DMS114 treated with DMSO at 0.1 percent for 48 hours (cell line): ENCODE measurements around the gene CETN3.

Source experiments
- DNase-seq: peaks from one replicate; lab custom pipeline; 2025; ENCODE audit not compliant: unreplicated experiment; lab: John Stamatoyannopoulos, UW

Gene CETN3

DNA sequence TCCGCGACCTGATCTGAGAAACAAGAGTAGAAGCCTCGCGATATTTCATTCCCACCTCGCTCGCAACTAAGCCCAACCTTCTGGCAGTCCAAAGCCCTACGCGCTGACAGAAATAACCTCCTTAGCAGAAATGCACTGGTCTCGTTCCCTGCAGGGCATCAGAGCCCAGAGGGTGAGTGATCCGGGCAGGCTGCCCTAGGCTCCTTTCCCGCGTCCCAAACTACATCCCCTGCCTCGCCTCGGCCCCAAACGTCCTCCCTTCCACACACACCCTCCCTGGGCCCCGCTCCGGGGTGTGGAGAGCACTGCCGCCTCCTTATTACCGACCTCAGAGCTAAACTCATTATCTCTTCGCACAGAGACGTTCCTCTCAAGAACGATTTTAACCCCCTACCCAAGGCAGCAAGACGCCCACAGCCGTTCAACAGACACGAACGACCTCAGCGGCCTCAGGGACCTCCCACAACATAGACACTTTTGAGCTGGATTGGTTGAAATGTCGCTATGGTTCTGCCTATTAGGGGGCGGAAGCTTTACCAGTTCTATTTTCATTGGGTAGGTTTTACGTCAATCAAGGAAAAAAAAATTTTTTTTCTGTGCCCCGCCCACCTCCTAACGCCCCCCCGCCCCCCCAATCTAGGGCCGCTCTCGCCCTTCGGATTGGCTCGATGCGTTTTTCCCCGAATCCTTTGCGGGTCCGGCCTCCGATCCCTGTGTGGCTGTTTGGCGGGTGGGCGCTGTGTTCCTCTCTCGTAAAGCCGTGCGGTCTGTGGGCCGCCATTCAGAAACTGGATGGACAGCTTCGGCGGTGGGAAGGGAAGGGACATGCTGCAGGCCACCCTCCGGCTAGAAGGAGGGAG, at the start of gene CETN3:
TSS of gene CETN3 (minus strand) at position 439 of the 860 bp plus-strand sequence. CDS start at position 344, 95 bp downstream.
- peak; percentile 98 for DNase-seq

DNA sequence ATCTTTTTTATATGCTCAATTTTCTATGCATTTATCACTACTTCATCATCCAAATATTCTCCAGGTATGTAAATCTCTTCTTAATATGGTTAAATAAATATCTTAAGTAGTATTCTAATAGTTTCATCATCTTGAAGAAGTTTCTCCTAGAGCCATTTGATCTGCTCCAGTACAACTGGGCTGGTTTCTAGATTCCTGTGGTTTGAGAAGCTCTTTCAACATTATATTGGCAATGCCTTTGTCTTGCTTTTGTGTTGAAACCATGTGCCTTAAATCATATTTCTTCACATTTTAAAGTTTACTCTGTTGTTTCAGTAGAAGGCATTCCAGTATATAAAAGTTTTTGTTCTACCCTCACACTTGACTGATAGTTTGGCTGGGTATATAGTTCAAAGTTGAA, 37.4 kb upstream of the CETN3 start:
- DNase-seq: no peak

DNA sequence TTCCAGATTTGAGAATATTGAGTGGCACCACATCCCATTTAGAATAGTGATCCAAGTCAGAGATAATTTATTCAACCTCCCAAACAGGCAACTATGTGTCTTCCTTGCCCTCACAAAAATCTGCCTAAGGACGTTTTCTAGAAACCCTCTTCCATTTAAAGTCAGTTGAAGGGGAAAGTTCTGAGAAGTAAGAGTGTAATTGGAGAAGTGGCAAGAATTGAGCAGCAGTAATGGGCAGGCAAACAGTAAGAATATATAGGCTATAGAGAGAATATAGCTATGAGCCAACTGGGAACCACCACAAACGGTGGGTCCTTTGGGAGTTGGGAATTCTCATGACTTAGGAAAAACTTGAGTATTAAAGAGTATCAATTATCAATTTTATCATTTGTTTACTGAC, 31.1 kb upstream of the CETN3 start:
- no peak for DNase-seq

DNA sequence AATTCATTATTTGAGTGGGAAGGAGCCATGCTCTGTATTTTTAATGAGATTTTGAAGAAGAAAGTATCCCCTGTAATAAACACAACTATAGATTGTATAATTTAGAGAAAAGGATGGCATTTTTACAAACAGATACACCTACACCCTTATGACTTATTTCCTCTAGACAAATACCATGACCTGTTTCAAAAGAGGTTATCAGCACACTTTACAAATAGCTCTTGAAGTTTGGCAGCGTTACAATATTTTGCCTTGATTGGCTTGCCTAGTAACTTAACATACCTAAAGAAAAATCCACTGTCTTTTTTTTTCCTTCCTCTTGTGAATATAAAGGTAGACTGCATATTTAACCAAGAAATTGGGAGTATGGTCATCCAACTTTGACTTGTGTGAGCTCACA, 28.5 kb upstream of the CETN3 start:
- no peak for DNase-seq

DNA sequence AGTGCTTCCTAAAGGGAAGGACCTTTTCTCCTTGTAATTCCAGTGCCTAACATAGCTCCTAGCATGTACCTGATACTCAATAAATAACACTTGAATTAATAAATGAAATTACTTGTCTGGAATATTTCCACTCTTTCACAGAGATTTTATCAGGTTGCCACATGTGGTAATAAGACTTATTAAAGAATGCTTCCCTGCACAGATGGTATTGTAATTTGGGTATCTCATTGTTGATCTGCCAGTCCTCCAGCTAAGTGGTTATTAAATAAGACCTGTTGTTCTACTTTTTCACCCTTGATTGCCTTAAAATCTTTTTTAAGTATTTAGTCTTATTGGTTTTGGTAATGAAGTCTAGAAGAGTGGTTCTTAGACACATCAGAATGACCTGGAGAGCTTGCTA, 28.1 kb upstream of the CETN3 start:
- DNase-seq: no peak

DNA sequence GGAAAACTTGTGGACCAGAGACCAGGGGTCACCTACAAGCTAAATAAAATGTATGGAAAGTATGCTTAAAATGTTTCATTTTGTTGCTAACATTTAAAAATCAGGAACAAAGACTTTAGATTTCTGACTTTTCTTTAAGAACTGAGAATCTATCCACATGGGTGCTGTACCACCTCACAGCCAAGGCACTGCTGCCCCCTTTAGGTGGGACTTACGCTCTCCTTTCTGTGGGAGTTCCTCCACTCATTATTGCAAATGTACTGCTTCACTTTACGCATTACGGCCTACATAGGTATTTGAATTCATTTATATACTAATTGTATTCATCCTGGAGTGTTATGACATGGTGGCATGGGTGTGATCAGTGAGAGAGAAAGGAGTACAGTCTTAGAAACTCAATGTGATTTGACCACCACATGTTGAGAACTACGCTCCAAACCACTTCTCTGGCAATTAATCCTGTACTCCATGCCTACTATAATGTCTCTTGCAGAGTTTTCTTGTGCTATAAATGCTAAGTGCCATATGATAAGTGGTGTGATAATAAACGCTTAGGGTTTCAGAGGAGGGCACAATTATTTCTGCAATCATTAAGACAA, 24.7 kb upstream of the CETN3 start:
- peak; percentile 17 for DNase-seq

DNA sequence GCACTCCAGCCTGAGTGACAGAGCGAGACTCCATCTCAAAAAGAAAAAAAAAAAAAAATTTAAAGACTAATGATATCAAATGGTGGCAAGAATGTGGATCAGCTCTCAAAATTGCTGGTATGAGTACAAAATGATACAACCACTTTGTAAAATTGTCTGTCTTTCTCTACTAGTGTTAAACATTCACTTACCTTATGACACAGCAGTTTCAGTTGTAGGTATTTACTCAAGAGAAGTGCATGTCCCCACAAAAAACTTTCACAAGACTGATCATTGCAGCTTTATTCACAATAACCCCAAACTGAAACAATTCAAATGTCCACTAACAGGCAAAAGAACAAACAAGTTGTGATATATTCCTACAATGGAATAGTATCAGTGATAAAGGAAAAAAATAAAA, 14.7 kb upstream of the CETN3 start:
- no peak for DNase-seq

DNA sequence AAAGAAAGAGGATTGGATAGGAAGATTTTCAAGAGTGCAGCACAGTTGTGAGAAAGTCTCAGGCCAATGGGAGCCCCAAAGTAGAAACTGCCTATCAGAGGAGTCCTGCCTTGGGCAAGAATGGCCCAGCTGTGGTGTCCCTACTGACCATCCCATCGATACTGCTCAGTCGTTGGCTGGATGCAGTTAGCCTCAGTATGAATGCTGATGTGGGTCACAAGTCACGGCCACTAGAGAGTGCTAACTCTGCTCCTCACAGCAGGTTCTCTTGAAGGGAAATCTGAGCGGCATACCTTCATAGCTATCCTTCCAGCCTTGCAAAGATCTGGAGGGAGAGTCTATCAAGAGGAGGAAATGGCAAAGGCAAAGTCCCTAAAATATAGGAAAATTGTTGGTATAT, 11.6 kb upstream of the CETN3 start:
- no peak for DNase-seq

DNA sequence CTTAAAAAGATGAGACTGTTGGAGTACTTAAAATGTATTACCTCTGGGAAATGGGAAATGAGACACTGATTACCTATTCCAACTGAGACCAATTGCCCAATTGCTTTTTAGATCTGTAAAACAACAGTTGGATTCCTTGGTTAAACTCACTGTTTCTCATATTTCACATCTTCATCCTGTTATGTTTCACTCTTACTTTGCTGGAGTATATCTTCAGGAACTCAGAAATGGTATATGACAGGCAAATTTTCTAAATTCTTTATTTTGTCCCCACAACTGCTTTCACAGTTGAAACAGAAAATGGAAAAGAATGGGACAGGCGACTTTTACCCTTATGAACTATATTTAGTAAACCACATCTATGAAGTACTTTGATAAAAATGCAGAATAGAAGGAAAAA, 8.7 kb upstream of the CETN3 start:
- no peak for DNase-seq

DNA sequence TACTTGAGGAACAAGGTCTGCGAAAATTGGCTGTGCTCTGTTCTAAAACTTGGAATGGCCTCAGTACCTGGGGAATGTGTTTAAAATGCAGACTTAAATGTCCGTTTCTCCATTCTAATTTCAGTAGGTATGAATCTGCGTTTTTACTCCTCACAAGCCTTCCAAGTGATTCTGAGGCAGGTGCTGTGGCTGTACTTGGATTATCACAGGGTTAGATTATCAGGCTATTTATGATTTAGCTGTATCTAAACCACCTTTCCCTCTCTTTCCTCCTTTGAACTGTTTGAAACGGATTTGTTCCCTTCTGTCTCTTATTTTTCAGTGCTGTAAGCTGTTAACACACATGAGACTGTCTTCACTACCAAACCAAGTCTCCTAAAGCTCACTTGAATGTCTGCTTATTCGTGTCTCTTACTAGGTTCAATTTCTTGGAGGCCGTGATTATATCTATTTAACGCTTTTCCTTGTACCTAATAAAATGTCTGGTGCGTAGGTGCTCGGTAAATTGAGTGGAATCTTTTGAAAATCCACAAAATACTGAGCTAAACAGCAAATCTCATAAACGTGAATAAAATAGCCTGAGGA, 714 bp upstream of the CETN3 start:
- DNase-seq: no peak

DNA sequence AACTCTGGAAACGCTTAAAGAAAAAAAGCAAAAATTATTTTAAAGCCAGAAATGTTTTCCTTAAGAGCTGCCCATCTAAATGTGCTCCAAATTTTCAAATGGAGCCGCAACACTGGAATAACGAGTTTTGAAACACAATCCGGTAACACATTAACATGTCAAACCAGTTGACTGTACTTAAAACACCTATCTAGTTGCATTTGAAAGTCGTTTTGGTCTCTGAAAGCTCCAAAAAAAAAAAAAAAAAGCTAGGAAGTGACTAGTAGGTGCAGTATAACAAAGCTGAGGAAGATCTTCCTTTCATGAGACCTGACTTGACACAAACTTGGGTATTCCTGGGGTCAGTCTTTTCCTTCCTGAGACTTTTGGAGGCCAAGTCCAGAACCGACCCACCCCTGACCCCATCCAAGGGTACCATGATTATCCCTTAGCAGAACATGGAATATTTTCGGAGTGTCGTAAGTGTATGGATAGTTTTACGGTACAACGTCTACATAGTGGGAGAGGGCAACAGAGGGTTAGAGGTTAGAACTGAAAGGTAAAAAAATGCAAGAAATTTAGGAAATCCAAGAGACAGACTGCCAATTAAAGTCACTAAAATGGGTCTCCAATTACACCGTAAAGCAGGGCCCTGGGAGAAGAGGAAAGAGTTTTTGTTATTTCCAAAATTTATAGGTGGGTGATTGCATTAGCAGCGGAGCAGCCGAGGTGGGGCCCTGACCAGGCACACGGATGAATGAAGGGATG, 812 bp downstream of the CETN3 start:
- no peak for DNase-seq

DNA sequence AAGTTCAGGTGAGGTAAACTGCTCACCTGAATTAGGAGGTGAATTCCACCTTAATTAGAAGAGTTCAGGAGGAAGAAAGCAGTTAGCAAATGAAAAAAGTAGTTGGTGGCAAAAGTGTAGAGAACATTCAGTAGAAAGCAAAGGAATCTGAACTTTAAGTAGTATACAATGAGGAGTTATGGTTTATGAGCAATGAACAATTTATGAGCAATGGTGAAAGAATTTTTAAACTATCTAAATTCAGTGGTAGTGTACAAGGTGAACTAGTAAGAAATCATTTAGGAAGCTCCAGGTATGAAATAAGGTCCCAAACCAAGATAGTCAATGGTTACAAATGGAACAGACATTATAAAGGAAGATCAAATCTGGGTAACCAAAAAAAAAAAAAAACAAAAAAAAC, 3.1 kb downstream of the CETN3 start:
- no peak for DNase-seq

DNA sequence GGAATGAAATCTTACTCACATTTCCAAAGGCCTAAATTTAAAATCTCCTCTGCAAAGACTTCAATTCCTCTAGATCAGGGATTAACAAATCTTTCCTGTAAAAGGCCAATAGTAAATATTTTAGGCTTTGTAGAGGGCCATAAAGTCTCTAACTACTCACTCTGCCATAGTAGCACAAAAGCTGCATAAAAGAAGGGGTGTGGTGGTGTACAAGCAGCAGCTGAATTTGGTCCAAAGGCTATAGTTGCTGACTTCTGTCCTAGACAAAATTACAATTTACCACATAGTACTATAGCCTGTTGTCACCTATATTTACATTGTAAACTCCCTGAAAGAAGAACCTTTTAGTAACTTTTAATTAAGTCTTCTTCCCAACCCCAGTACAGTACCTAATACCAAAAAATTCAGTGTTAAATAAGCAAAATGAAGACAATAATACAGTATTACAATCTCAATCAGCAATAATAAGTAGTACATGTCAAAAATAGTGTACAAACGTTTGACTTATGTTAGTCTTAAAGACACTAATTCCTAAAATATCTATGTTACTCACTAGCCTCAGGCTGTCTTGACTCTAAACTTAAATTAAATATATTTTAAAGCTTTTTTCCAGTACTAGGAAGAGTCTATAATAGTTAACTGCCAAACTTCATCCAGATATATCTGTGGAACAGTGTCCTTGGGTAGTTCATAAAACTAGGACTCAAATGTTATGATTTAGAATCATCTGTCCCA, 6.9 kb downstream of the CETN3 start:
- DNase-seq: no peak

DNA sequence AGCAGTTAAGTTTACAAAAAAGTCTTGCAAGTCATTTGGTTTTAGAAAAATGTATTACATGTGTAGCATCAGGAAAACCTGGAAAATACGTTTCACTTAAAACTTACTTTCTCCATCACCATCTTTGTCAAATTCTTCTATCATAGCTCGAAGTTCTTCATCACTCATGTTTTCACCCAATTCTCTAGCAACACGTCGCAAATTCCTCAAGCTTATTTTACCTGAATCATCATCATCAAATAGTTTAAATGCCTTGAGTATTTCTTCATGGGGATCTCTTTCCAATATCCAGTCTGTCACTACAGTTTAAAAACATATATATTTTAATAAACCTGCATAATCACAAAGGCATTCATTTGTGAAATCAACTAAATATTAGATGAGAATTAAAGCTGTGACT, 10.3 kb downstream of the CETN3 start:
- no peak for DNase-seq

DNA sequence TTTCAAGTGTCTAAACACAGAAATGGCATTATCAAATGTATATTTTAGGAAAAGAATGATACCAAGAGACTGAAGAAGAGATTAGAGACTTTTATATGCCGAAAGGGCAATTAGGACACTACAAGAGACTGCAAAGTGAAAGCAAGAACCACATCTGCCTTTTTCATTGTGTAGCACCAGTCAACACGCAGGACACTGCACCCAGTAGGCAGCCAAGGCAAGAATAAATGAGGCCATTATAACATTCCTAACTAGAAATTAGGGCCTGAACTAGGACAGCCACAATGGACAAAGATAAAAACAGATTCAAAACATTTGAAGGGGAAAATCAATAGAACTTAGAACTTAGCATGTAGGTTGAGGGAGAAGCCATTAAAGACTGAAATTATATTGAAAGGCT, 10.8 kb downstream of the CETN3 start:
- DNase-seq: no peak

DNA sequence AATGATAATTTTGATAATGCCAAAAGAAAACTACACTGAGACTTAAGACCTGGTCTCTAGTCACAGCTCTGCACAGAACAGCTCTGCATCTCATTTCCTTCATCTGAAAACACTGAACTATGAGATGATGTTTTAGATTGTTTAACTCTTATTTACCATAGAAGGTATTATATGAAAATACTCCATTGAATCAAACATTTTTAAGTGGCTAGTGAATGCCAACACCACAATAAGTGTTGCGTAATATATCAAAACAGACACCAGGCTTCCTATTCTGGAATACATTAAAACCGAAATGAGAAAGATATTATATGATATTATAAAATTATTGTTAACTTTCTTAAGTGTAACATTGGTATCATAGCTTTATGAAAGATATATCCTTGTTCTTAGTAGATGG, 14.6 kb downstream of the CETN3 start:
- DNase-seq: no peak

DNA sequence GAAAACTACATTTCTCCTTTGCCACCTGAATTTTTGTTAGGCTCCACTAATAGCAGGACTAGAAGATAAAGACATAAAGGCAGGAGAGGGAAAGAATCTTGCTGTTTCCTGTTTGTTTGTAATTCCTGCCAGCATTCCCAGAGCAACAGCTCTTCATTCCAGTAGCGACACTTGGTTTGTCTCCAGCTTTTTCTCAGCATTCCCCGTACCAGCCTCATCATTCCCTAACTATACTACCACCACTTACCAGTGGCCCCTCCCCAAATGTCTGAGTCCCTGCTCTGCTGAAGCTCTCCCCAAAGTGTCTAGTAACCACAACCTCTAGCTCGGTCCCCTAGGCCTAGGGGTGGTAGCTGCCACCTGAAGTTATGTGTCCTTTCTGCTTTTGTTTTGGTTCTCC, 18.6 kb downstream of the CETN3 start:
- no peak for DNase-seq

DNA sequence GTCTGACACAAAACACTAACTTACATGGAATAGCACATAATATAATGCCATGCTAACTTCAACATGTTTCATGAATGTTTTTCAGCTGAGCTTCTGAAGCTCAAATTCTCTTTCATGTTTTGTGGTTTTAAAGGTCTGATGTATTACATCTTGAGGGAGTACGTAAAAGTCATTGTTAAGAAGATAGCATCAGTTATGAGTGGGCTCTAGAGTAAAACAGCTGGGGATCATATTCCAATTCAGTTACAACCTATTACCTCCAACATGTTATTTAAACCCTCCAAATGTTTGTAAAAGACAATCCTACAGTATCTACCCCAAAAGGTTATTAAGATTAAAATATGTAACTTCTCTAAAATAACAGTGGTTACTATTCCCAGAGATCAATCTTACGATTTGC, 19.2 kb downstream of the CETN3 start:
- DNase-seq: no peak

DNA sequence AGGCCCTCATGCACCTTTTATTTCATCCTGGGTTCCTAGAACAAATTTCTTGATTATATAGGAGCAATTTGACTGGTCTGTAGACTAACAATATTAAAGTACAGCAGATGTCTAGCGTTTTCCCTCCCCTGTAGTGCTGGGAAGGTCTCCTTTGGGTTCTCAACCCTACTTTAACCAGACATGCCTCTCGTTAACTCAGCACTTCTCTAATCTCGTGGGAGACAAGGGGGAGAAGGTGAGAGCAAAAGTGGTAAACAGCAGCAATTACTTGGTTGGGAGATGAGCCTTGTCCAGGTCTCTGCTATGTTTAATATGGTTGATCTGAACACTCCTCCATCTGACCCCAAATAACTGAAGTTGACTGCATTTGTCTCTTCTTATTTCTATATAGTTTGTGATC, 22.0 kb downstream of the CETN3 start:
- DNase-seq: no peak

DNA sequence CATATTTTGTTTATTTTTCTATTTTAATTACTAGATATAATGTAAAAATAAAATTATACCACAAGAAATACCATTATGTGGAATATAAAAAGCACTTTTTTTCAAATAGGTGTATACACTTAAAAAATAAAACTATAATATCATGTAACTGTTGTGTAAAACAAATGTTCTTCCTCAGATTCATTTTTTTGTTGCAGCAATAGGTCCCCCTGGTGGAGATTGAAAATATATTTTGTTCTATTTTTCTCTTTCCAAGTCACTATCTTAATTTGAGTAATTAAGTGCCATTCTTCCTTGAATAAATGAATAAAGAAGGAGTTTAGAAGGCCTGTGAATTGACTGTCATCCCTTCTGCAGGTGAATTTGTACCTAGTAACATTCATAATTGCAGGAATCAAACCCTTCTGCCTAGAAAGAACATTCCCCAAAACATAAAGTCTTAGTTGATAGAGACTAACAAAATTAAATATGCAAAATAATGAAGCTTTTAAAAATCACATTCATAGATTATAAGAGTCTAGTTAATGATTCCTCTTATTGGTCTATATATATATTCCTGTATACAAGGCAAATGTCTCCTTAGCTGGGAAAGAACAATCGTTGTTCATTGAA, 23.4 kb downstream of the CETN3 start:
- peak; percentile 24 for DNase-seq

DNA sequence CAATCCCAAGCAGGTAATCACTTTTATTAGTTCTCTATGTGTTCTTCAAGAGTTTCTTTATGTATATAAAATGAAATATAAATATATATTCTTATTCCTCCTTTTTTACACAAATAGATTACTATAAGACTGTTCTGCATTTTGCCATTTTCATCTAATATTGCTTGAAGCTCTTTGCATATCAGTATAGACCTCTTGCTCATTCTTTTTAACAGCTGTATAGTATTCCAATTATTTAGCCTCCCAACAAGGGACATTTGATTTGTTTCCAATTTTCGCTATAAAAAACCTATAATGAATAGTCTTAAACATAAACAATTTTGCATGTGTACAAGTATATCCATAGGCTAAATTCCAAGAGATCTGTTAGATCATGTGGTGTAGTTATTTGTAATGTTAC, 25.2 kb downstream of the CETN3 start:
- DNase-seq: no peak
